GM21737 (cell line): ENCODE results near the gene NKX1-1.
"Not testable (repeated sequence)": the region's sequence is repeated elsewhere in the genome, so short reads cannot be mapped to it uniquely, and the experiment has no call there.

Experiments used
- ATAC-seq: cut with Tn5 transposase; IDR thresholded peaks from one replicate; pipeline ENCODE4 v1.9.1; 2021; ENCODE audit warnings: mild to moderate bottlenecking, moderate library complexity; ENCODE audit not compliant: unreplicated experiment

Gene NKX1-1

DNA sequence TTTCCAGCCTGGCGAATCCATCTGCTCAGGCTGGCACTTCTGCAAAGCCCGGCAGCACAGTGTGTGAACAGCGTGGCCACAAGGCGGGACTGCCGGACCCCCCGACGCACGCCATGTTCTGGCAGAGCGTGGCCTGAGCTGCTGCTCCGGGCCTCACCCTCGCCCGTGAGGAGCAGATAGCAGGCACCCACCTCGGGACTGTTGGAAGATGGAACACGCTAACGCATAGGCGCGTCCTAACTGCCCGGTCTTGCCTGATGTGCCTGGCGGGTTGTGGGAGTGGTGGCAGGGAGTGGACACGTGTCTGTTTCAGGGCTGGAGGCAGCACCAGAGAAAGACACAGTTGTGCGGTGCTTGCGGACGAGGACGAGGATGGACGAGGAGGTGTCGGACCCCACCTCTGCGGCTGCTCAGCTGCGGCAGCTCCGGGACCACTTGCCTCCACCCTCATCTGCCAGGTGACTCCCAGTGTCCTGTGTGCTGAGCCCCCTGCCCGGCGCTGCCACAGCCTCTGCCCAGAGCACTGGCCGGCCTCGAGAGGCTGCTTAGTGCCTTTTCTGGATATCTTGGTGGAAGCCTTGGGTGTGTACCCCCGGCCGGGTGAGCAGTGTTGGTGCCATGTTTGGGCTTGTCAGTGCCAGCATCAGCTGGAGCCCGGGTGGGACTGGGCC lies 31.1 kb downstream of the NKX1-1 start:
- no peak for ATAC-seq

DNA sequence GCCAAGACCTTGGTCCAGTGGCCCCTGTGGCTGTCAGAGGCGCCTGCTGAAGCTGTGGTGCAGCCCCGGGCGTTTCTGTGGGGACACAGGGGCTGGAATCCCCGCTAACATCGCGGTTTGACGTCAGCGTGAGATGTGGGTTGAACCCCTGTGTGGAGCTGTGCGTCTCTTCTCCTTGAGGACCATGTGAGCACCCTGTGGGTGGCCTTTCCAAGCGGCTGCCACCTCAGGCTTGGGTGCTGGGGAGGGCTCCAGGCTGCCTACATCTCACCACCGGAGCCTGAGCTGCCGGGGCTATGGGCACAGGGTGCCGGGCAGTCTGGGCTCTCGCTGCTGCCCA lies 31.6 kb downstream of the NKX1-1 start:
- no peak for ATAC-seq

DNA sequence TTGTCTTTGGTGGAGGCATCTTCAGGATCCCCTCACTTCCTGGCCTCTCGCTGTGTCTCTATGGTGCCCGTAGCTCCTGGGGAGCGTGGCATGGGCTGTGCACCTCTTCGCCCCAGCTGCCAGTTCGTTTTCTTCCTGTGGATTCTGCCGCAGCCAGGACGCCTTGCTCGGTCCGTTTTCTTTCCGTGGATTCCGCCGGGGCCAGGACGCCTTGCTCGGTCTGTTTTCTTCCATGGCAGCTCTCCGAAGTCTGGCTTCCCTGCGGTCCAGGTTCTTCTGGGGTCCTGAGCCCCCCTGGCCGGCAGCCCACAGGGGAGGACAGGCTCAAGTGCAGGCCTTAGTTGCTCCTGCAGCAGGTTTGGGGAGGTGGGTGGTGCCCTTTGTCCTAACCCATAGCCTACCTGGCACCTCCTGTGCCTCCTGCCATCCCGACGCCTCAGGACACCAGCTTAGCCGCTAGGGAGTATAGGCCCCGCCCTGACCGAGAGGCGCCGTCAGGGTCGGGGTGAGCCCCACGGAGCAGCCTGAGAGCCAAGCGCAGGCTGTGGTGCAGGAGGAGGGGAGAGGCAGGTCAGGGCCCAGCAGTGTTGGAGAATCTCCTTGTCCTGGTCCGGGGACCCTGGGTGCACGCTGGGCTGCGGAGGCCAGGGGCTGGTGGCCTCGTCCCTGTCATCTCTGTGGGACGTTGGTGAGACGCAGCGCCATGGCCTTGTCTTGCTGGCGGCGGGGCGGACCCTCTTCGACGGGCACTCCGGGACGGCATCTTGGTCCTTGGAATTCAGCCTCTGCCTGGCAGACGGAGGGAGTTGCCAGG lies 32.1 kb downstream of the NKX1-1 start:
- no peak for ATAC-seq

DNA sequence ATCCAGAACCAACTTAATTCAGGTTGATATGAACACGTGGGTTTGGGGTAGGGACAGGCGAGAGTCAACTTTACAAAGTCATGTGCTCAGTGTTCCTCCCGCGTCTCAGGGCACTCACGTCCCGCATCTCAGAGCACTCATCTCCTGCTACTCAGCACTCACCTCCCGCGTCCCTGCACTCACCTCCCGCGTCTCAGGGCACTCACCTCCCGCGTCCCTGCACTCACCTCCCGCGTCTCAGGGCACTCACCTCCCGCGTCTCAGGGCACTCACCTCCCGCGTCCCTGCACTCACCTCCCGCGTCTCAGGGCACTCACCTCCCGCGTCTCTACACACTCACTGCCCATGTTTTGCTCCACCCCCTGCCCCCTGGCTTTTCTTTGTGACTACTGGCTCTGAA lies 33.7 kb downstream of the NKX1-1 start:
- not testable (repeated sequence) for ATAC-seq

DNA sequence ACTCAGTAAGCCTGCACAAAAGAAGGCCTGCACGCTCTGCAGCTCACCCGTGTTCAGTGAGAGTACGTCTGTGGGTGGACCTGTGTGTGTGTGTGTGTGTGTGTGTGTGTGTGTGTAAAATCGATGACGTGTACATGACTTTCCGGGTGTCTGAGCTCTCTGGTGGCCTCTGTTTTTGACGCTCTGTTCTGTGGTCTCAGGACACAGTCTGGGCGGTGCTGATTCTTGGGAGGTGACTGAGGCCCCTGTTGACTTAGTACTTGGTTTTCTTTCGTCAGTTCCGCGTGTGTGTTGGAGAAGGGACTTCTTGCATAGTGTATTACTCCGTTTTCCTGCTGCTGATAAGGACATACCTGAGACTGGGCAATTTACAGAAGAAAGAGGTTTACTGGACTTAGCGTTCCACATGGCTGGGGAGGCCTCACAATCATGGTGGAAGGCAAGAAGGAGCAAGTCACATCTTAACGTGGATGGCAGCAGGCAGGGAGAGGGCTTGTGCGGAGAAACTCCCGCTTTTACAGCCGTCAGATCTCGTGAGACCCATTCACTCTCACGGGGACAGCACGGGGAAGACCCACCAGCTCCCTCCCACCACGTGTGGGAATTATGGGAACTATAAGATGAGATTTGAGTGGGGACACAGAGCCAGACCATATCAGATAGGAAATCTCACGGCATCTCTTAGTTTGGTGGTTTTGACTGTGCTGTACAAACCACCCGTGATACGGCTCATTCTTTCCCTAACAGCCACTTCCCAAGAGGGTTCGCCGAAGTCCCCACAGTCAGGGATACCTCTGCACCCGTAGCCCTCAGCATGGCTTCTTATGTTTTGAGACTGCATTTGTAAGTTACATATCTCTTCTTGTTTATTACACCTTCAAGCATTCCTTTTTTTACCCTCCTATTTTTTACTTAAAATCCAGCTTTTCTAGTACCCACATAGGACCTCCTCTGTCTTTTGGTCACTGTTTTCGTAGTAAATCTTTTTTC lies 34.8 kb downstream of the NKX1-1 start:
- ATAC-seq = no peak

DNA sequence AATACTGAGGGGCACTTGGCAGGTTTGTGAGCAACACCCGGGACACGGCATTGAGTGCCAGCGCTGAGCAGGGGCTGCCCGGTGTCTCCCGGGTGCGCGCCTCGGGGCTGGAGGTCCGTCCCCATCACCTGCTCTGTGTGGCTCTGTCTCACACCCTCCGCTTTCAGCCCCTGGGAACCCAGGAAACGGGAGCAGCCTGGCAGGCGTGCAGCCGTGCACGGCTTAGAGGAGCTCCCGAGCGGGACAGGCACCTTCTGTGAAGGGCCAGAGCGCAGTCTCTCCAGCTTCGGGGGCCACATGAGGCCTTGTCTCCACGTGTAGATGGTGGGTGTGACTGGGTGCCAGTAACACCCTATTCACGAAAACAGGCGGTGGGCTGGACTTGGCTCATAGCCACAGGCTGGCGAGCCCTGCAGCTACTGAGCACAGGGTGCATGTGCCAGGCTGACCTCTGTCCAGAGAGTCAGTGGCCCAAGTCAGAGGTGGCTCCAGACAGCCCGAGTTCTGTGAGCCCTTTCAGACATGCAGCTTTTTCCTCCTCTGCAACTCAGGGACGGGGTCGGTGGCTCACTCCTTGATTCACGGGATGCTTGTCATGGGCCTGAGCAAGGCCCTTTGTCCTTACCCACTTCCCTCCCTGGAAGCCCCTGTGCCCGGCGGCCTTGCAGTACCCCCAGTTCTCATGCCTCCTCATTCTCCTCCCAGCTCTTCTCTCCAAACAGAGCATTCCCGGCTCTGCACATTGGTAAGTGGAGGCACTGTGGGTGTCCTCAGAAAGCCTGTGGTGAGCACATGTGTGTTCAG lies 35.7 kb downstream of the NKX1-1 start:
- no peak for ATAC-seq

DNA sequence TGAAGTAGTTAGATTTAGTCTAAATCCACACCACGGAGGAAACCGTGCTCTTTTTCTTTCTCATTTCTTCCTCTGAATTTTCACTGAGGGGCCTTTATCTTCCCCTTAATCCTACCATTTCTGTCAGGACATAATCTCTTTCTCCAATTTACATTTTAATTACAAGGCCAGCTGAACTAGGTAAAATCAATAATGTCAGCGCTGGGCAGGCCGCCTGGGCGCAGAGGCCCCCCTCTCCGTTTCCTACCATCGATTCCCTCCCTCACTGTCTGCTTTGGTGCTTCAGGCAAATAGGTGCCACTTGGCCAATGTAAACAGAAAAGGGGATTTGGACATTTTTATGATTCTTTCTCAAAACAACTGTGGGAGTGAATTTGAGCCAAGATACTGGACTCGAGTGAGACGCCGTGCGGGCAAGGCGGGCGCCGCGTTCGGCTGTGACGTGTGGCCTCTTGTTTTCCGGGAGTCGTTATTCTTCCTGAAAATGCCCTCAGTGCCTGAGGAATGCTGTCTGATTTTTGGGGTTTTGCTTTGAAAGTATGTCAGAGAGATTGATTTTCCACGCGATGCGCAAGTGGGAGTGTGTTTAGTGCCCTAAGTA lies 36.7 kb downstream of the NKX1-1 start:
- ATAC-seq = no peak

DNA sequence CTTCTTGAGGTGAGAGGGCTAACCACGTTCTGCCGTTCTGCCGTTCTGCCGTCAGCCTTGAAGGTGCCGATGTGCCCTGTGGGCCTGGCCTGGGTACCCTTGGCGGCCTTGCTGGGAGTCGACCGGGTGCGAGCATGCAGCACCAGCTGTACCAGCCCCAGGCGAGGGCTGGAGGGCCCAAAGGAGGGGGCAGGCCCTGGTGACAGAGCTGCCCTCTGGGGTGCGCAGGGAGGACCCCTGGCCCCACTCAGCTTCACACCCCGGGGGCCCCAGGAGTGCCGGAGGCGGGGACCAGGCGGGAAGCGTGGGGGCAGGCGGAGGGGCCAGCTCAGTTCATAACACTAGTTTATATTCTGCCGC lies 37.2 kb downstream of the NKX1-1 start:
- no peak for ATAC-seq

DNA sequence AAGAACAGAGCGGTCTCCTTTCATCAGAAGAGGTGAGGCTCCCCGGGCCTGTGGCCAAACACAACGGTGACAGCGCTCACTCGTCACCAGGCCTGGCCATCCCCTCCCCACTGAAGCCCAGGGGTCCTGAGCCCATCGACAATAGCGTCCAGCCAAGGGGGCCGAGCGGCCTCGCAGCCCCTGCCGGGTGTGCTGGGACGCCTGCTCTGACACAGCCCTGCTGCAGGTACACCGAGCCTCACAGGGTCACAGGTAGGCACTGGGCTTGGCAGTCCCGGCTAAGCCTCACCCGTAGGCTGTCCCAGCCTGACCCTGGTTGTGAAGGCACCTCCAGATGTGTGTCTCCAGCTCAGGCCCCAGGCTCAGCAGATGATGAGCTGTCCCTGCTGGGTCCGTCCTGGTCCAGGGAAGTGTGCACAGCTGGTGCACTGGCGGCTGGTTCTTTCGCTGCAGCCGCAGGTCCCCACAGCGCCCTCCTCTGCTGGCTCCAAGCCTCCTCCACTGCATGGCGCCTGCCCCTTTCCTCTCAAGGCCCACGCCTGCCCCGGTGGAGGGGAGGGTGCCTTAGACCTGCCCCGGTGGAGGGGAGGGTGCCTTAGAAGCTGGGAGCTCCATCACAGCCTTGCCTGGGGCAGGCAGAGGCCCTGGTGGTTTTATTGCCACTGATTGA lies 37.7 kb downstream of the NKX1-1 start:
- ATAC-seq = no peak

DNA sequence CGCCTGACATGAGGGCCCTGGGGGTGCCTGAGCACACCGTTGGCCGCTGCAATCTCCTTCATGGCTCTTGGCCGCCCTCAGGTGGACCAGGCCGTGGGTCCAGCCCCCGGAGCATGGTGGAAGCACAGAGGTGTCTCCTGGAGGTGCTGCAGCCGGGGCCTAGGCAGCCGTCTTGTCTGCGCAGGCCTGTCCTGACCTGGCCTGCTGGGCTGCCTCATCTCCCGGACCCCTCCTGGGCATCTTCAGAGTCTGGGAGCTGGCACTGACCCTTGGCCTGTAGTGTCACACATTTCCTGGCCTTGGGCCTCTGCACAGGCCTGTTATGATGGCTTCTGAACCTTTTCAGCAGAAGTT lies 38.3 kb downstream of the NKX1-1 start:
- ATAC-seq = no peak

DNA sequence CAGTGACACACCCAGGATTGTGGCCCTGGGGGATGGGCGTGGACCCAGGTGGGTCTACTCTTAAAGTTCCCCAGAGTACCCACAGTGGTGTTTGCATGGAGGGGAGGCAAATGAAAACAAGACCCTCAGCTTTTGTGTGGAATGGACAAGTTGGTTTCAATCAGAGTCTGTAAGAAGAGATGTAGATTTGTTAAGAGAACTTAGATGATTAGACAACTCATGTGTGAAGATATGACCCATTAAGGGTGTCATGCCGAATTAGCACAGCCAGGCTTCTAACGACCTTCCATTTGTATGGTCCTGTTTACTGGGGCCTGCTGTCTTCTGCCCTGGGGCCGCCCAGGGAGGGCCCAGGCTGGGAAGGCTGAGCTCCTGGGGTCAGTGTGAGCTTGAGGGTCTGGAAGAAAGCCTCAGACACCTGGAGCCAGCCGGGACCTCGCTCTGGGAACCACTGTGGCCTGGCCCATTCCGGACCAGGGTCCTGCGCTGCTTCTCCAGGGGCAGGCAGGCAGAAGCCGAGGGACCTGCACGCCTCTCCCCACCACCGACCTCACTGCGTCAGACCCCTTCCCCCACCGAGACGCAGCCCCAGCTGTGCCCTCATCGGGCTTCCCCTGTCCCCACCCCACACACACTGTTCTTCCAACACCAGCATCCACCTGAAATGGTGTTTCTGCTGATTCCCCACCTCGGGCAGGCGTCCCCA lies 38.9 kb downstream of the NKX1-1 start:
- no peak for ATAC-seq

DNA sequence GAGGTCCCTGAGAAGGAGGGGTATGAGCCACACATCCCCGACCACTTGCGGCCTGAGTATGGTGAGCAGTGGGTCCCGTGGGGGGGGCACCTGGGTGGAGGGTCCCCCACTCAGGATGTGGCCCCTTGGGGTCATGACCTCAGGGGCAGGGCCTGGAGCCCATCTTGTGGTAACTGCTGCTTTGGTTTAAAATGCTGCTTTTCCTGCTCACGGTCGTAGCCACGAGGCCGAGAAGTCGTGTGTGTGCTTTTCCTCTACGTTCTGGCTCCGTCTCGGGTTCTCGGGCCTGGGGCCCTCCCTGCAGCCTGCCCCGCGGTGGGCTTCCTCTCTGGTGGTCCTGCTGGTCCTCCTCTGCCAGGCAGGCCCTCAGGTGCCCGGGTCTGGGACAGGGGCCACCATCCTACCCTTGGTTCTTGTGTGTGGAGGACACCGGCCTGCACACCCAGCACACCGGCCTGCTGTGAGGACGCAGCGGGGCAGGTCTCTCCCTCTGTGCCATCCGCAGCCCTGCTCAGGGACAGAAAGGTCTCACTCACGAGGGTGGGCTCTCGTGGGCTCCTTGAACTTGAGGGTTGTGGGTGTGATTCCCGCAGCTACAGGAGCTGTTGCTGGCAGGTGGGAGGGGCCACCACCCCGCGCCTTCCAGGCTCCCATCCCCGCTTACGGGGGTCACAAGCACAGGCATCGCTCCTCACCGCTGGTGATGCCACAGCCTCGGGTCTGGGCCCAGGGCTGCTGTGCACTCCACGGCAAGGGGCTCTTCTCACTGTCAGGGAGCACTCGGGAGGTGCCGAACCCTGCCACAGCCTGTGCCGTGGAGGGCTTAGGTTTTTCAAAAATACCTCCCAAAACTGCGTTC lies 39.6 kb downstream of the NKX1-1 start:
- no peak for ATAC-seq

DNA sequence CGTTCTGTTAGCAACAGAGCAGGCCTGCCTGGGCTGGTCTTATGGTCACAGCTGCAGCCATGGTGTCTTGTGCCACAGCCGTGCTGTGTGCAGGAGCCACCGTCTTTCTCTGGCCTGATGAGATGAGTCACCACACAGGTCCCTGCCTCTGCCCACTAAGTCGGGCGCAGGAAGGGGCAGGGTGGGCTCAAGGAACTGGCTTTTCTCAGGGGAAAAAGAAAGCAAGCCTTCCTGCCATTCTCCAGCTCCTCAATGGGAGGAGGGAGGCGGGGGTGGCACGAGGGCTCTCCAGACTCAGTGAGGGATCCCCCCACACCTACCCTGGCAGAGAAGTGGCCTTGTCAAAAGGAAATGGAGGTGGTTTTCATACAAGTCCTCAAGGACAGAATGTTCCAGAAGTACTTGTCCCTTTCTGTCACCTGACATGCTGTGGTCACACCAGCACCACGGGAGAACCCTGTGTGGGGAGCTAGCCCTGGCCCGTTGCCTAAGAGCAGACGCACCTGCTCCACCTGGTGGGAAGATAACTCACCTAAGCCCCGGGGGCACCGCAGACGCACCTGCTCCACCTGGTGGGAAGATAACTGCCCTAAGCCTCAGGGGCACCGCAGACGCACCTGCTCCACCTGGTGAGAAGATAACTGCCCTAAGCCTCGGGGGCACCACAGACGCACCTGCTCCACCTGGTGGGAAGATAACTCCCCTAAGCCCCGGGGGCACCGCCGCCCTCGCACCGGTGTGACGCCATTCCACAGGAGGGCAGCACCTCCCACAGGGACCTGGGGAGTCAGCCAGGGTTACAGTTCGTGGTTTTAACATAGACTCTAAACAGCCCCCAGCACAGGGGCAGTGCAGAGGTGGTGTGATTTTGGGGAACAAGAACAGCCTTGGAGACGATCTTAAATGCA lies 40.7 kb downstream of the NKX1-1 start:
- no peak for ATAC-seq

DNA sequence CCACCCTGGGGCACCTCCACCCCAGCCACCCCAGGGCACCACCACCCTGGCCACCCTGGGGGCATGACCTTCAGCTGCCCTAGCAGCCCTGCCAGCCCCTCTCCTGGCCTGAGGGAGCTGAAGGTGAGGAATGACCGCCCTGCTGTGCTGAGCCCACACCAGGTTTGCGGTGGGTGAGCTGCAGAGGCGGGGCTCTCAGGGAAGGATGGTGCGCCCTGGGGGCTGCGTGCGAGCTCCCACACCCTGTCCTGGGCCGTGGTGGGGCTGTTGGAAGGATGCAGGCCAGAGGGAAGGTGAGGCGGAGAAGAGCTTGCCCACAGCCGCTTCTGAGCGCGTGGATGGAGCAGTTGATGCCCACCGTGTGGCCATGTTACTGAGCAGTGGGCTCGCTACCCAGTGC lies 41.5 kb downstream of the NKX1-1 start:
- ATAC-seq = no peak

DNA sequence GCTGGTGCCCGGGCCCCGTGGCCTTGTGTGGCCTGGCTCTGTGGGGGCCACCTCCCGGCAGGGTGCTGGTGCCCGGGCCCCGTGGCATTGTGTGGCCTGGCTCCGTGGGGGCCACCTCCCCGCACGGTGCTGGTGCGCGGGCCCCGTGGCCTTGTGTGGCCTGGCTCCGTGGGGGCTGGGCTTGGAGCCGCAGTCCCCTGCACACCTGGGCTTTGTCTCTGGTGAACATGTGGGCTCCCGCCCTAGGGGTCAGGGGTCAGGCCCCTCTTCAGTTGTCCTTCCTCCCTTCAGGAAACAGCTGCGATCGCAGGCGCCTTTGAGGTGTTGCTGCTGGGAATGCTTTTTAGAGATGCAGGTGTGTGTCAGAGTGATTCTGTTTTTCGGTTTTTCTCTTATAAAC lies 42.0 kb downstream of the NKX1-1 start:
- no peak for ATAC-seq

DNA sequence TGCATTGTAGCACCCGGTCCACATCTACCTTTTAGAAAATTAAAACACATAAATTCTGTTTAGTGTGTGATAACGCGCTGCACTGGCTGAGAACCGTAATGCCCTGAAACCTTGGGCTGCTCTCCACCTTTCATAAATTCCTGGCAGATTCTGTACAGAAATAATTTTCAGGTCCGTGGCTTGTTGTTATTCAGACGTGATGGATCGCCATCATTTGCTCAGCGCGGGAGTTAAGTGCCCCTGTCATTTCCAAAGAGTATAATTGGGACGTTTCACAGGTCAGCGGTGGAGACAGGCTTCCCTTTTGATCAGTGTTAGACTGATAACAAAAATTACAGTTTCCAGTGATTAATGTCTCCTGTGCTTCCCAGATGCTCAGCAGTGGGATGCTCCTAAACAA lies 42.7 kb downstream of the NKX1-1 start:
- ATAC-seq = no peak

DNA sequence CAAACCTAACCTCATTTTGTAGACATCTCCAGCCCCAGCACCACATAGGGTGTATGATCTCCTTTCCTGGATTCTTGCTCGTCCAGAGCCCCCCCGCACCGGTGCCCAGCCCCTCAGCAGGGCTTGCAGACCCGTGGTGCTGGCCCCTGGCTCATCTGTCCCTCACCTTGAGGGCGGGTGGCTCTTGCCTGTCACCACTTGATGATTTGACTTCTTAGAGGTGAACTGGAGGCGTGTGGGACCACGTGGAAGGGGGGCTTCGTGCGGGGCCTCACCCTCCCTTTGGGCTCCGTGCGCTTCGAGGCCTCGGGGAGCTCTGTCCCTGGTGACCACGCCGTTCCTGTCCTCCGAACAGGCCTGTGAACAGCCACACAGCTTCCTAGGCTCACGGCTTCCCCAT lies 43.7 kb downstream of the NKX1-1 start:
- no peak for ATAC-seq
